Measurements from ENCODE around the gene RNF5.

The RNF5 gene

DNA sequence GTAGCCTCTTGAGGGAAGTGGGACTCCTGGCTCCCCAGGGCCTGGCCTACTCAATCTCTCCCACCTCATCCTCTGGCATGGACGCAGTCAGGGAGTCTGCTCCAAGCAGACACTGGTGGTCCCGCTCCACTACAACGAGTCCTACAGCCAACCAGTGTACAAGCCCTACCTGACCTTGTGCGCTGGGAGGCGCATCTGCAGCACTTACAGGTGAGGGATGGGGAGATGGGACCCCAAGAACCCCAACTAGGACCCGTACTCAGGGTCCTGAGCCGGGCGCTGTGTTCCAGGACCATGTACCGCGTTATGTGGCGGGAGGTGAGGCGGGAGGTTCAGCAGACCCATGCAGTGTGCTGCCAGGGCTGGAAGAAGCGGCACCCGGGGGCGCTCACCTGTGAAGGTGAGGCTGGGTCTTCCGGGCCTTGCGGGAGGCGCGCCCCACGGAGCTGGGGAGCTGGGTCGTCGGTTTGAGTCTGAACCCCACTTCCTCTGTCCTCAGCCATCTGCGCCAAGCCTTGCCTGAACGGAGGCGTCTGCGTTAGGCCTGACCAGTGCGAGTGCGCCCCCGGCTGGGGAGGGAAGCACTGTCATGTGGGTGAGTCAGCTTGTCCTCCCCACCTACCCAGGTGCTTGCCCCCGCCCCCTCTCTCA, 11.7 kb upstream of the RNF5 start:
- Histone ChIP-seq H3K4me3 (ENCODE audit: low read depth in 1 of 2, low read length in 1 of 2) (no peak overlapping the region), H3K9me3 (no peaks in the 10 kb centered on the region), H3K27ac (no peak overlapping the region), H3K4me1 (ENCODE audit: control insufficient read depth in 1 of 2, insufficient read depth in 1 of 2, low read depth in 1 of 2, low read length in 1 of 2) (no peaks in the 10 kb centered on the region), H3K27me3 (no peaks in the 10 kb centered on the region), H3K36me3 (peaks cover 44% of the 10 kb centered on the region)
- TF ChIP-seq, protein P1, sequence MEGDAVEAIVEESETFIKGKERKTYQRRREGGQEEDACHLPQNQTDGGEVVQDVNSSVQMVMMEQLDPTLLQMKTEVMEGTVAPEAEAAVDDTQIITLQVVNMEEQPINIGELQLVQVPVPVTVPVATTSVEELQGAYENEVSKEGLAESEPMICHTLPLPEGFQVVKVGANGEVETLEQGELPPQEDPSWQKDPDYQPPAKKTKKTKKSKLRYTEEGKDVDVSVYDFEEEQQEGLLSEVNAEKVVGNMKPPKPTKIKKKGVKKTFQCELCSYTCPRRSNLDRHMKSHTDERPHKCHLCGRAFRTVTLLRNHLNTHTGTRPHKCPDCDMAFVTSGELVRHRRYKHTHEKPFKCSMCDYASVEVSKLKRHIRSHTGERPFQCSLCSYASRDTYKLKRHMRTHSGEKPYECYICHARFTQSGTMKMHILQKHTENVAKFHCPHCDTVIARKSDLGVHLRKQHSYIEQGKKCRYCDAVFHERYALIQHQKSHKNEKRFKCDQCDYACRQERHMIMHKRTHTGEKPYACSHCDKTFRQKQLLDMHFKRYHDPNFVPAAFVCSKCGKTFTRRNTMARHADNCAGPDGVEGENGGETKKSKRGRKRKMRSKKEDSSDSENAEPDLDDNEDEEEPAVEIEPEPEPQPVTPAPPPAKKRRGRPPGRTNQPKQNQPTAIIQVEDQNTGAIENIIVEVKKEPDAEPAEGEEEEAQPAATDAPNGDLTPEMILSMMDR (IDR thresholded peaks at IDR 0.05), result no peak

DNA sequence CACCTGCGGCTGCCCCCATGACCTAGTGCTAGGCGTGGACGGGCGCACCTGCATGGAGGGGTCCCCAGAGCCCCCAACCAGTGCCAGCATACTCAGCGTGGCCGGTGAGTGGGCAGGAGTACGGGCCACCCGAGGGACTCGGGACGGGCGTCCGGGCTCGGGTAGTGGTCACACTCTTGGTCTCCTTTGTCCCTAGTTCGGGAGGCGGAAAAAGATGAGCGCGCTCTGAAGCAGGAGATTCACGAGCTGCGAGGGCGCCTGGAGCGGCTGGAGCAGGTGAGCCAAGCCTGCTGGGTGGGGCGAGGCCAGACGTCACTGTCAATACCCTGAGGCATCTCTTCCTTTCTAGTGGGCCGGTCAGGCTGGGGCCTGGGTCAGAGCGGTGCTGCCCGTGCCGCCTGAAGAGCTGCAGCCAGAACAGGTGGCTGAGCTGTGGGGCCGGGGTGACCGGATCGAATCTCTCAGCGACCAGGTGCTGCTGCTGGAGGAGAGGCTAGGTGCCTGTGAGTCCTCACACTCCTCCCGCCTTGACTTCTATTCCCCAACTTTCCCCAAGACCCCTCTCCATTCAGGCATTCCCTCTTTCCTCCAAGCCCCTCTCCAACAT, 10.9 kb upstream of the RNF5 start:
- H3K27me3 ChIP-seq, result no peaks in the 10 kb centered on the region
- no peak overlapping the region for H3K4me3 ChIP-seq (ENCODE audit: low read depth in 1 of 2, low read length in 1 of 2)
- H3K9me3 ChIP-seq, result no peaks in the 10 kb centered on the region
- no peak overlapping the region for H3K27ac ChIP-seq
- no peaks in the 10 kb centered on the region for H3K4me1 ChIP-seq (ENCODE audit: control insufficient read depth in 1 of 2, insufficient read depth in 1 of 2, low read depth in 1 of 2, low read length in 1 of 2)
- TF ChIP-seq, protein P1 (IDR thresholded peaks at IDR 0.05), result no peak
- H3K36me3 ChIP-seq, result peaks cover 44% of the 10 kb centered on the region

DNA sequence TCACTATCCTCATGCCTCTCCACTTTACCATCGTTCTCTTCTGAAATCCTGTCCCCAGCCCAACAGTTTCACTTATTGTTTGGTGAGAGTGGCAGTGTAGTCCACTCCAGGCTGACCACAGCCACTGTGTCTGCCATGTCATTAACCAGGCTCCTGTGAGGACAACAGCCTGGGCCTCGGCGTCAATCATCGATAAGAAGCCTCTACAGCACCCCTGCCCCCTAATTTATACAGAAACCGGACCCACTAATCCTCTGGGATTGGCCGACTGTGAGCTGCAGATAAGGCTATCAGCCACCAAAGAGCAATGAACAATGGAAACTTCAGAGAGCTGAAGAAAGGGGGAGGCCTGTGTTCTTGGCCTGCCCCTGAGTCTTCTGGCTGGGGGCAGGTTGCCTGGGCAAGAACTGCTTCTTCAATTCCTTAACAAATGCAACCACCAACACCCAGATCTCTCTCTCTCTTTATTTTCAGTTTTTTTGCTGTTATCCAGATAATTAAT, 10.4 kb upstream of the RNF5 start:
- Histone ChIP-seq H3K36me3 (peaks cover 44% of the 10 kb centered on the region), H3K4me1 (ENCODE audit: control insufficient read depth in 1 of 2, insufficient read depth in 1 of 2, low read depth in 1 of 2, low read length in 1 of 2) (peaks cover 4% of the 10 kb centered on the region in 2 experiments), H3K9me3 (no peaks in the 10 kb centered on the region), H3K27ac (no peak overlapping the region), H3K27me3 (no peaks in the 10 kb centered on the region), H3K4me3 (ENCODE audit: low read depth in 1 of 2, low read length in 1 of 2) (no peak overlapping the region)
- TF ChIP-seq, protein P1 (IDR thresholded peaks at IDR 0.05), result no peak

DNA sequence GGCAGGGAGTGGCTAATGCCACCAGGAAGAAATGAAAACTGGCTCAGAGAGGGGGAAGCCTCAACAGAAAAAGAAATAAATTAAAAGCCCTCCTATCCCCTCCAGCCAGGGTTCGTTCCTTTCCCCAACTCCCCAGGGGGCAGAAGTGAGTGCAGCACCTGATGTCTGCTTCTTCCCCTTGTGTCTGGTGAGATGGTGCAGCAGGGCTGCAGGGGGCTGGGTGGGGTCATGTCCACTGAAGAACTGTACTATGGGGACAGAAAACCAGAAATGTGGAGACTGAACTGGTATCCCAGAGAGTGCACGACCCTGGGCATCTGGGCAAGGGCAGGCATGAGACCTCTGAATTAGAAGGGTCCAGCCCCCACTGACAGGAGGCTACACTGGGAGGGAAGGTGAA, 9.9 kb upstream of the RNF5 start:
- Histone ChIP-seq H3K27me3 (no peaks in the 10 kb centered on the region), H3K4me3 (ENCODE audit: low read depth in 1 of 2, low read length in 1 of 2) (no peak overlapping the region), H3K9me3 (no peaks in the 10 kb centered on the region), H3K4me1 (ENCODE audit: control insufficient read depth in 1 of 2, insufficient read depth in 1 of 2, low read depth in 1 of 2, low read length in 1 of 2) (peaks cover 9 to 10% of the 10 kb centered on the region in 2 experiments), H3K36me3 (peaks cover 44% of the 10 kb centered on the region), H3K27ac (no peak overlapping the region)
- TF ChIP-seq, protein P1 (IDR thresholded peaks at IDR 0.05), result no peak

DNA sequence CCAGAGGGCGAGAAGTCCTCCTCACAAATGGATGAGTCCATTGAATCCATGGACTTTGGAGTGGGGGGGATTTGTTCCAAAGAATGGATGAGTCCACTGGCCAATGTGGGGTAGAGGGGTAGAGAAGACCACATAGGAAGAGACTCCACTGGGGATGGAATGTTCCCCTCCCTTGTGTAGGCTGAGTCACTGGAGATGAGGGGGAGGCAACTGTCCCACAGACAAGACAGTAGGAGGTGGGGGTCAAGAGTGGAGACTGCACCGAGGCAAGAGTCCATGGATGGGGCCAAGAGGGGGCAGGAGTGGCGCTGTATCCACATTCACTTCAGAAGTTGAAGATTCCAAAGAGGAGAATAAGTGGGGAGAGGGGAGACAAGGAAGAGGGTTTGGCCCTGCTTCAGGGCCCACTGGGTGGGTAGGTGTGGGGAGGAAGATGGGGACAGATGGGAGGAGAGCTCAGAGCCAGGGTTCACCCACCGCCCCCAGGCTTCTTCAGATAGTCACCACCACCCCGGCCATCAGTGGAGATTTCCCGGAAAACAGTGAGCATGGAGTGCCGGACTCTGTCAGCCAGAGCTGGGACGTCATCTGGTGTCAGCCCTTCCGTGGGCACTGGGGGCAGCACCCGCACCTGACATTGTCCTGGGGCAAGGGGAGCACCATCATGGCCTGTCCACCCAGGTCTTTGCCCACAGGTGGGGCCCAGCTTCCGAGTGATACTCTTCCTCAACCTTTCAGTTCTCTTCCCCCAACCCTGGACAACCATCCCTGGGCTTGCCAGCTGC, 9.2 kb upstream of the RNF5 start:
- H3K27ac ChIP-seq, result no peak overlapping the region
- peaks cover 44% of the 10 kb centered on the region for H3K36me3 ChIP-seq
- no peak overlapping the region for H3K4me3 ChIP-seq (ENCODE audit: low read depth in 1 of 2, low read length in 1 of 2)
- peaks cover 9 to 13% of the 10 kb centered on the region in 2 experiments for H3K4me1 ChIP-seq (ENCODE audit: control insufficient read depth in 1 of 2, insufficient read depth in 1 of 2, low read depth in 1 of 2, low read length in 1 of 2)
- H3K27me3 ChIP-seq, result no peaks in the 10 kb centered on the region
- no peaks in the 10 kb centered on the region for H3K9me3 ChIP-seq
- TF ChIP-seq, protein P1 (IDR thresholded peaks at IDR 0.05), result no peak
